Measurements from ENCODE around the gene SLC23A2.
"Not testable (repeated sequence)": the region's sequence is repeated elsewhere in the genome, so short reads cannot be mapped to it uniquely, and the experiment has no call there.

Gene SLC23A2

DNA sequence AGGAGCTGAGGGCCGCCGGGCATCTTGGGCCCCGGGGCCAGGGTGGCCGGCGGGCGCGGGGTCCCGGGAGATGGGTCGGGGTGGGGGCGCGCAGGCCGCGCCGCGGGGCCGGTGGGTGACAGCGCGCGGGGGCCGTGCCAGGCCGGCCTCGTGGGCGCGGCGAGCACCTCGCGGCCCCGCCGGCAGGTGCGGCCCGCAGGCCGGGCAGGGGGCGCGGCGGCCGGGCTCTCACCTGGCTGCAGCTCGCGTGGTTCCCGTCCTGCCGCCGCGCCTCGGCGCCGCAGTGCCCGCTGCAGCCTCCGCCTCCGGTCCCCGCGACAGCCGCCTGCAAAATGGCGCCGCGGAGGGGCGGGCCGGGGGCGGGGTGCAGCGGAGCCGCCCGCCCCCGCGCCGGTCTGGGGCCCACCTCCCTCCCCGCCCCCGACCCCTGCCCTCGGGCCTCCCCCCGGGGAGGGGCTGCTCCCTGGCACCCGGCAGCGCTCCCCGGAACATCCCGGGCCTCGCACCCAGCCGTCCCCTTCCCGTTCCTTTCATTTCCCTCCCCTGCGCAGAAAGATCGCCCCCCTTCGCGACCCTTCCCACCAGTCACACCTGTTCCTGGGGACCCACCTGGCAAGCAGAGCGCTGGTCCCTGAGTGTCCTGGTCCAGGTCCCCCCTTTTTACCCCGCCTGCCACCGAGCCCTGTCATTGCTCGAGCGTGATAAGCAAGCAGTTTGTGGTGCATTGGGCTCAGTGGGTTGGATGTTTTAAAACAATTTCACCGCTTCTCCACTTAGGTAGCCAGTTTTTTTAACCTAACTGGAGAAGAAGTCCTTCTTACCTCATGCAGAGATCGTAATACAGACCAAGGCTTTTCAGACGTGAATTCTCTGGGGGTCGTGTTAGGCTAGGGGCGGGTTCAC, at the start of gene SLC23A2:
TSS of gene SLC23A2 (minus strand) at position 337 of the 903 bp plus-strand sequence. CDS start 68,948 bp downstream, outside the sequence.
- peak; percentile 36 to 44 for DNase-seq (ENCODE audit: low read depth in 2 of 2)

DNA sequence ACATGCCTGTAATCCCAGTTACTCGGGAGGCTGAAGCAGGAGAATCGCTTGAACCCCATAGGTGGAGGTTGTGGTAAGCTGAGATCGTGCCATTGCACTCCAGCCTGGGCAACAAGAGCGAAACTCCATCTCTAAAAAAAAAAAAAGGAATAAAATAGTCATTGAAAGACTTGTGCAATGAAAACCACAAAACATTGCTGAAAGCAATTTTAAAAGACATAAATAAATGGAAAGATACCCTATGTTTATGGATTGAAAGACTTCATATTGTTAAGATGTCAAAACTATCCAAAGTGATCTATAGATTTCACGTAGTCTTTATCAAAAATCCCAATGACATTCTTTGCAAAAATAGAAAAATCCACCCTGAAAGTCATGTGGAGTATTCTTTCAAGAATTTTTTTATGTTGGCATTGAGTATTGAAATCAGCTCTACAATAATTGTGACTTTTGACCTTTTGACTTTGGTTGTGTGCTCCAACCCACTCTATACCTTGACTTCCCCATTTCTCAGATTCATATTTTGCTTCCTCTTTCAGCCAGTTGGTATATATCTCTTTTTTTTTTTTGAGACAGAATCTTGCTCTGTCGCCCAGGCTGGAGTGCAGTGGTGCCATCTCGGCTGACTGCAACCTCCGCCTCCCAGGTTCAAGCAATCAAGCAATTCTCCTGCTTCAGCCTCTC, 45.5 kb upstream of the SLC23A2 start:
- DNase-seq (ENCODE audit: low read depth in 2 of 2), result no peak

DNA sequence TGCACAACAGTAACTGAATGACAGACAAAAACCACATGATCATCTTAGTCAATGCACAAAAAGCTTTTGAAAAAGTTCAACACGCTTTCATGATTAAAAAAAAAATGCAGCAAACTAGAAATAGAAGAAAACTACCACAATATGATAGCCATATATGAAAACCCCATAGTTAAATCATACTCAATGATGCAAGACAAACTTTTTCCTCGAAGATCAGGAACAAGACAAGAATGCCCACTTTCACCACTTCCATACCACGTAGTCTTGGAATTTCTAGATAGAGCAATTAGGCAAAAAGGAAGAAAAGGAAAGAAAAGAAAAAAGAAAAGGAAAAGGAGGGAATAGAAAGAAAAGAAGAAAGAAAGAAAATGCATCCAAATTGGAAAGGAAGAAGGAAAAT, 44.6 kb upstream of the SLC23A2 start:
- no peak for DNase-seq (ENCODE audit: low read depth in 2 of 2)

DNA sequence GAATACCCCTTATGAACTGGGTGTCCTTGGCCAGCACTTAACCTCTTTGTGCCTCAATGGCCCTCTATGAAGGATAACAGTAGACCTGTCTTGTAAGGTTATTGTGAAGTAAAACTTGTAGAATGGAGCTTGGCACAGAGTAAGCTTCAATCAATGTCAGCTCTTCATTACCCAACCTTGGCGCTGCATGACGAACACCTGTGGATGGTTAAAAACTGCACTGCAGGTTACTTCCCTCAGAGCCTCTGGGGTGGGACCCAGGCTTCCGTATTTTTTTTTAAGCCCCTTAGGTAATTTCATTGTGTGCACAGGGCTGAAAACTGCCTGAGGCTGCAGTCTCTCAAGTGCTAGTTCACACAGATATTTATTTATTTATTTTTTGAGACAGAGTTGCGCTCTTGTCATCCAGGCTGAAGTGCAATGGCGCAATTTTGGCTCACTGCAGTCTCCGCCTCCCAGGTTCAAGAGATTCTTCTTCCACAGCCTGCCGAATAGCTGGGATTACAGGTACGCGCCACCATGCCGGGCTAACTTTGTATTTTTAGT, 42.8 kb upstream of the SLC23A2 start:
- DNase-seq (ENCODE audit: low read depth in 2 of 2), result no peak

DNA sequence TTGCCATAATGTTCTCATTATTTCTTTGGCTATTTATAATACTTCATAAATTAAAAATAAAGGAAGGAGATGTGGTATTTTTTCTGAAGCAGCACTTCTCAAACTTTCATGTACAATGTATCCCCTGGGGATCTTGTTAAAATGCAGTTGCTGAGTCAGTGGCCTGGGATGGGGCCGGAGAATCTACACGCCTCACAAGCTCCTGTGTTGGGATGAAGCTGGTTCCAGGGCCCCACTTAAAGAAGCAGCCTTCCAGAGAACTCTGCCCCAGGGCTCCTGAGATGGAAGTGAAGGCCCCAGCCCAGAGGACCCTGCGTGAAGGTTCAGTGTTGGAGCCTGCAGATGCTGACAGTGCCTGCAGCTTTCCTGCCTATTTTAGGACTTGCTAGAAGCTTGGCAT, 40.1 kb upstream of the SLC23A2 start:
- no peak for DNase-seq (ENCODE audit: low read depth in 2 of 2)

DNA sequence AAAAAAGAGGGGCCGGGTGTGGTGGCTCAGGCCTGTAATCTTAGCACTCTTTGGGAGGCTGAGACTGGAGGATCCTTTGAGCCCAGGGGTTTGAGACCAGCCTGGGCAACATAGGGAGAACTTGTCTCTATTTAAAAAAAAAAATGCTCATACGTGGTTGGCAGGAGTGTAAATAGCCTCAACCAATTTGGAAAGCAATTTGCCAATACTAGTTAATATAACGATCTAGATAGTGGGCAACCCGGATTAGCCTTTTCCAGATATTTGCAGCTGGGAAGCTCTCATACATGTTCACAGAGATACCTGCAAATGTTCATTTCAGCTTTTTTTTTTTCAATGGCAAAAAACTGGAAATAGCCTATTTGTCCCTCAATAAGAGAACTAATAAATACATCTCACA, 39.0 kb upstream of the SLC23A2 start:
- no peak for DNase-seq (ENCODE audit: low read depth in 2 of 2)

DNA sequence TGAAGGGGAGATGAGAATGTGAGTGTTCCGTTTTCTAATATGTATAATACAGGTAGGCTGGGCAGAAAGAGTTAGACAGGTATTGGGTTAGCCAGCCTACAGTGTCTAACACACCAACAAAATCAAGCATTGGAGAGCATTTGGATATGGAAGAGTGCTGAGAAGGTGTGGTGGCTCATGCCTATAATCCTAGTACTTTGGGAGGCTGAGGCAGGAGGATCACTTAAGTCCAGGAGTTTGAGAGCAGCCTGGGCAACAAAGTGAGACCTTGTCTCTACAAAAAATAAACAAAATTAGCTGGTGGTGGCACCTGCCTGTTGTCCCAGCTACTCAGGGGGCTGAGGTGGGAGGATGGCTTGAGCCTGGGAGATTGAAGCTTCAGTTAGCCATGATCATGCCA, 38.6 kb upstream of the SLC23A2 start:
- no peak for DNase-seq (ENCODE audit: low read depth in 2 of 2)

DNA sequence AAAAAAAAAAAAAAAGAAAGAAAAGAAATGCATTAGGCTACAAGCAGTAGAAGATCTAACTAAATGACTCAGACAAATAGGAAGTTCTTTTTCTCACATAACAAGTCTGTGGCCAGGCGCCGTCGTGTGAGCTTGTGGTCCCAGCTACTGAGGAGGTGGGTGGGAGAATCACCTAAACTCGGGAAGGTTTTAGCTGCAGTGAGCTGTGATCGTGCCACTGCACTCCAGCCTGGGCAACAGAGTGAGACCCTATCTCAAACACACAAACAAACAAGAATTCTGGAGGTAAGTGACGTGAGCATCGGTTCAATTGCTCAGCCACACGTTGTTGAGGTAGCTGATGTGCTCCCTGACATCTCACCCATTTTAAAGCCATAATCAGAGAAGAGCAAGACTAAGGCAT, 37.9 kb upstream of the SLC23A2 start:
- DNase-seq (ENCODE audit: low read depth in 2 of 2), result peak; percentile 15 to 47

DNA sequence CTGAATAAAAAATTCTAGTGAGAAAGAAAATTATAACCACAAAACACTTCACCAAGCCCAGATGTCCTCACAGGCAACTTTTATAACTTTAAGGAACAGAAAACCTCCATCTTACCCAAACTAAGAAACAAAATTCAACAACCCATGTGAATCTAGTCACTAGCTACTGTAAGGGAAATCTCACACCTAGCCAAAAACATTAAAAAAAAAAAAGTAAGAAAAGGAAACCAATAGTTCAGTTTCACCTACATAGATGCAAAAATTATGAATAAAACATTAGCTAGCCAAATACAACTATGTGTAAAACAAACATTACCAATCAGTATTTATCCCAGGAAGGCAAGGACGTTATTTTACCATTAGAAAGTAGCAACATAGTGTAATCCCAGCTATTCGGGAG, 35.5 kb upstream of the SLC23A2 start:
- DNase-seq (ENCODE audit: low read depth in 2 of 2), result no peak

DNA sequence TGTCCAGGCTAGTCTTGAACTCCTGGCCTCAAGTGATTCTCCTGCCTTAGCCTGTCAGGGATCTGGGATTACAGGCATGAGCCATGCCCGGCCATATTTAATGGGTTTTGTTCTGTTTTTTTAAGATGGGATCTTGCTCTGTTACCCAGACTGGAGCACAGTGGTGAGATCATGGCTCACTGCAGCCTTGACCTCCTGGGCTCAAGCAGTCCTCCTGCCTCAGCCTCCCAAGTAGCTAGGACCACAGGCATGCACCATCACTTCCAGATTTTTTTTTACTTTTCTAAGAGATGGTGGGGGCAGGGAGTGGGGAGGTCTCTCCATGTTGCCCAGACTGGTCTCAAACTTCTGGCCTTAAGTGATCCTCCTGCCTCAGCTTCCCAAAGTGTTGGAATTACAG, 34.2 kb upstream of the SLC23A2 start:
- not testable (repeated sequence) for DNase-seq (ENCODE audit: low read depth in 2 of 2)

DNA sequence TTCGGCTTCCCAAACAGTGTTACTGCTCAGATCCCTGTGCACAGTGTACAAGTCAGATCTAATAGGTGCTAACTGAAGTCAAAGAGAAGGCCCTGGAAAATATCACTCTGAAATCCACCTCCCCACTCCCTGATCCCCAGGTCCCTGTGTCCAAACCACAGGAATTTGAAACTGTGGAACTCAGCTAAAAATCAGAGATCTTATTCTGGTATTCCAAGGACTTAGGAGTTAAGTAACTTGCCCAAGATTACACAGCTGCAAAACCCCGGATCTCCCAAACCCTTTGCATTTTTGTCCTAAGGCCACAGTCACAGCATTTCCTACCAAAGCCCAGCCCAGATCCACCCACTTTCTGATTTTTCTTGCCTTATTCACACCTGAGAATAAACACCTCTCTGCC, 32.3 kb upstream of the SLC23A2 start:
- DNase-seq (ENCODE audit: low read depth in 2 of 2), result no peak

DNA sequence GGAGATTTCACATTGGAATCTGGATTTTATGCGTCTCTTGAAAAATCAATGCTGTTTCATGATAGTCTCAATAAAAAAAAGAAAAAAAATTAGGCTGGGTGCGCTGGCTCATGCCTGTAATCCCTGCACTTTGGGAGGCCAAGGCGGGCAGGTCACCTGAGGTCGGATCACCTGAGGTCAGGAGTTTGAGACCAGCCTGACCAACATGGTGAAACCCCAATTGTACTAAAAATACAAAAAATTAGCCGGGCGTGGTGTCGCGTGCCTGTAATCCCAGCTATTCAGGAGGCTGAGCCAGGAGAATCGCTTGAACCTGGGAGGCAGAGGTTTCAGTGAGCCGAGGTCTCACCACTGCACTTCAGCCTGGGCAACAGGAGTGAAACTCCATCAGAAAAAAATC, 30.4 kb upstream of the SLC23A2 start:
- not testable (repeated sequence) for DNase-seq (ENCODE audit: low read depth in 2 of 2)

DNA sequence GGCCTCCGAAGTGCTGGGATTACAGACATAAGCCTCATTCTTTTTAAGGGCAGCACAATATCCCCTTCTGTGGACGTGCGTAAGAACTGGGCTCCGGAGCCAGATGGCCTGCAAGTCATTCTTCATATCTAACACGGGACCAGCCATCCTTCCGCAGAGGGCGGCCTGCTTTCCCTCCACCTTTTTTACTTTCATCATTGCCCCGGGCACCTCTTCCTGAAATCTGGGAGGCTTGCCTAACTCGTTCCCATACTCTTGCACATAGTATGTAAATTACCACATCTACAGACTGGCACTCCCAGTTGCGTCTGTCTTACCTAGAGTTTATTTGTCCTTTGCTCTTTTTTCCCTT, 29.9 kb upstream of the SLC23A2 start:
- DNase-seq (ENCODE audit: low read depth in 2 of 2), result no peak

DNA sequence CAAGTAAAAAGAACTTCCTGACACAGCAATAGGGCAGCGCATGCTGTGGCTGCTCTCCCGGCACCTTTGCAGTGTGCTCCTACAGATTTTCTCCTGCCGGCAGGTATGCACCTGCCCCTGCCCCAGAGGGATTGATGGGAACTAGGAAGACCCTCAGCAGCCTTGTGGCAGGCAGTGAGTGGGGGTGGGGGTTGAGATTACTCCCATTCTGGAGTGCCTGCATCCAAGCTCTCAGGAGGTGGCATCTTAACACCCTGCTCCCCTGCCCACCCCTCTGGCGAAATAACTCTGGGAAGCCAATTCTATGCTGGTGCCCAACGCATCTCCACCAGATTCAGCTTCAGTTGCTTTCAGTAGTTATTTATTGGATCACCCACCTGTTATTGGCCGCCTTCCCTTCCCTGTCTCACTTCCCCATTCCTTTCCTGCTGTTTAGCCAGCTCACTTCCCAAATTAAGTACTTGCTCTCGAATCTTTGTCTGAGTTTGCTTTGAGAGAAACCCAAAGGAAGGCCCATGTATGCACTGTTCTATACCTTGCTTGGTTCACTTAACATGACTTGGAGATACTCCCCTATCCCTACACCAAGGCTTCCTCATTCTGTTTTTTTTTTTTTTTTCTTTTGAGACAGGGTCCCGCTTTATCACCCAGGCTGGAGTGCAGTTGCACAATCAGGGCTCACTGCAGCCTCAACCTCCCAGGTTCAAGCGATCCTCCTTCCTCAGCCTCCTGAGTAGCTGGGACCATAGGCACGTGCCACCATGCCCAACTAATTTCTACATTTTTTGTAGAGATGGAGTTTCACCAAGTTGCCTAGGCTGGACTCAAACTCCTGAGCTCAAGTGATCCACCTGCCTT, 29.3 kb upstream of the SLC23A2 start:
- DNase-seq (ENCODE audit: low read depth in 2 of 2), result no peak

DNA sequence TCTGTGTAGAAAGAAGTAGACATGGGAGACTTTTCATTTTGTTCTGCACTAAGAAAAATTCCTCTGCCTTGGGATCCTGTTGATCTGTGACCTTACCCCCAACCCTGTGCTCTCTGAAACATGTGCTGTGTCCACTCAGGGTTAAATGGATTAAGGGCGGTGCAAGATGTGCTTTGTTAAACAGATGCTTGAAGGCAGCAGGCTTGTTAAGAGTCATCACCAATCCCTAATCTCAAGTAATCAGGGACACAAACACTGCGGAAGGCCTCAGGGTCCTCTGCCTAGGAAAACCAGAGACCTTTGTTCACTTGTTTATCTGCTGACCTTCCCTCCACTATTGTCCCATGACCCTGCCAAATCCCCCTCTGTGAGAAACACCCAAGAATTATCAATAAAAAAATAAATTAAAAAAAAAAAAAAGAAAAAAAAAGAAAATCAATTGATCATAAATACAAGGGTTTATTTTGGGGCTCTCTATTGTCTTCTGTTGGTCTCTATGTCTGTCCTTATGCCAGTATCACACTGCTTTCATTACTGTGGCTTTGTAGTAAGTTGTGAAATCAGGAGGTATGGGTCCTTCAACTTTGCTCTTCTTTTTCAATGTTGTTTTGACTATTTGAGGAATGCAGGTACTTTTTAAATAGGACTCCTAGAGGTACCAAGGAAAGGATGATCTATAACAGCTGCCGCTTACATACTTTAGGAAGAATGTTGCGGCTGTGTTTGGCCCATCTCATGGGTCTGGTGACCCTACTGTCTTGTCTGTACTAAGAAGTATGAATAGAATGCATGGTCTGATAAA, 27.1 kb upstream of the SLC23A2 start:
- DNase-seq (ENCODE audit: low read depth in 2 of 2), result not testable (repeated sequence)

DNA sequence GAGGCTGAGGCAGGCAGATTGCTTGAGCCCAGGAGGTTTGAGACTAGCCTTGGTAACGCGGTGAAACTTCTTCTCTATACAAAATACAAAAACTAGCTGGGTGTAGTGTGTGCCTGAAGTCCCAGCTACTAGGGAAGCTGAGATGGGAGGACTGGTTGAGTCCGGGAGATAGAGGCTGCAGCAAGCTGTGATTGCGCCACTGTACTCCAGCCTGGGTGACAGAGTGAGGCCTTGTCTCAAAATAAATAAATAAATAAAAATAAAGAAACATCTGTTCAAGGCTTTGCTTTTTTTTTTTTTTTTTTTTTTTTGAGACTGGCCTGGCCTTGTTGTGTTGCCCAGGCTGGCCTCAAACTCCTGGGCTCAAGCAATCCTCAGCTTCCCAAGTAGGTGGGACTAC, 23.7 kb upstream of the SLC23A2 start:
- no peak for DNase-seq (ENCODE audit: low read depth in 2 of 2)

DNA sequence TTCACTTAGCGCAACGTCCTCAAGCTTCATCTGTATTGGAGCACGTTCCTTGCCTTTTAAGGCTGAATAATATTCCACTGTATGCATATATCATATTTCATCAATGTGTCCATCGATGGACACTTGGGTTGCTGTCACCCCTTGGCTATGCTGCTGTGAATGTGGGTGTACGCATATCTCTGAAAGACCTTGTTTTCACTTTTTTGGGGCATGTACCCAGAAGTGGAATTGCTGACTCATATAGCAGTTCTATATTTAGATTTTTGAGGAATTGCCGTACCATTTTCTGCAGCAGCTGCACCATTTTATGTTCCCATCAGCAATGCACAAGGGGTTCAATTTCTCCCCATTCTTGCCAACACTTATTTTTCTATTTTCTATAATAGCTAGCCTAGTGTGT, 22.8 kb upstream of the SLC23A2 start:
- no peak for DNase-seq (ENCODE audit: low read depth in 2 of 2)

DNA sequence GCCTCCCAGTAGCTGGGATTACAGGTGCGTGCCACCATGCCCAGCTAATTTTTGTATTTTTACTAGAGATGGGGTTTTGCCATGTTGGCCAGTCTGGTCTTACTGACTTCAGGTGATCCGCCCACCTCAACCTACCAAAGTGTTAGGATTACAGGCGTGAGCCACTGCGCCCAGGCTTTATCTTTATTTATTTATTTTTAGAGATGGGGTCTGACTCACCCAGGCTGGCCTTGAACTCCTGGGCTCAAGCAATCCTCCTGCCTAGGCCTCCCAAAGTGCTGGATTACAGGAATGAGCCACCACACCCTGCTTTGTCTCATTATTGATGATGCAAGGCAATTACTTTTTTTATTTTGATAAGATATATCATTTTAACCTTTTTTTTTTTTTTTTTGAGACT, 21.9 kb upstream of the SLC23A2 start:
- not testable (repeated sequence) for DNase-seq (ENCODE audit: low read depth in 2 of 2)

DNA sequence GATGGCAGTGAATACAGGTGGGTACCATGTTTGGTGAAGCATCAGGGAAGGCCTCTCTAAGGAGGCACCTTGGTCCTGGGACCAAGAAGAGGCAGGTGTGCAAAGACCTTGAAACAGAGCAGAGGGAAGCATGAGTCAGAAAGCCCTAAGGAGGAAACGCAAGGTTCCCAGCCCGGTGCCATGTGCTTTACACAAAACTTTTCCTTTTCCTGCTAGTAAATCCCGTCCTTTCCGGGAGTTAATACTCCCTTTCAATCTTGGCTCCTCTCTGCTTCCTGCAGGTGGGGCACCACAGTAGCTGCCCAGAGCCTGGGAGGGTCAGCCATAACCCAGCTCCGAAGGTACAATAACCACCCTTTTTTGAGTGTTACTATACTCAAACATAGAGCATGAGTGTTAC, 19.4 kb upstream of the SLC23A2 start:
- DNase-seq (ENCODE audit: low read depth in 2 of 2), result no peak

DNA sequence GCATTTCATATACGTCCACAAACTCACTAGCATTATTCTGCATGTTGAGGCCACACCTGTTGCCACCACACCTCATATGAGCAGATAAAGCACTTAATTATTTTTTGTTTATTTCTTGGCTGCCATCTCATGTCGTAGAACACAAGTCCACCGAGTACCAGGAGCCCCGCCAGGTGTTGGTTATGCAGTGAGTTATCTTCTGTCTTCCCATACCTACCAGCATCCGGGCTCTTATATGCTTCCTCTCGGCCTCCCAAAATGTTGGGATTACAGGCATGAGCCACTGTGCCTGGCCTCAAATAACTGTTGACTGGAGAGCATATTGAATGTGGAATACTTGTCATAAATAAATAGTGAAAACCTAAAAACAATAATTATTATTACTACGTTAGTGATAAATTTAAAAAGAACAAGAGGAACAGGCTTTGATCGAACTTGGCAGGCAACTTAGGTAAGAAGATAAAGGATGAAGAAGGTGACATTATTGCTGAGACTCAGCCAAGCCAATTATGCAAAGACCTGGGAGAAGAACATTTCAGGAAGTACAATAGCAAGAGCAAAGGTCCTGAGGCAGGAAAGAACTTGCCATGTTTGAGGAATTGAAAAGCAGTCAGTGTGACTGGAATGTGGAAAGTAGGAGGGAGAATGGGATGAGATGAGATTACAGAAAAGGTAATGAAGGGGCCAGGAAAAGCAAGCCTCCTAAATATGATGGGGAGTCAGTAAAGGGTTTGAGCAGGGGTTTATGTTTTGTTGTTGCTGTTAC, 12.6 kb upstream of the SLC23A2 start:
- DNase-seq (ENCODE audit: low read depth in 2 of 2), result no peak

Data from stimulated activated CD8-positive, alpha-beta memory T cell treated with anti-CD3 and anti-CD28 coated beads, Interleukin-15, amount 100 ng/mL, for 48 hours (primary cell).